Measurements from ENCODE around the gene KCNAB2.

Gene KCNAB2

GRCh38 chr1:6030547-6031261, 15.0 kb upstream of the KCNAB2 start:
- DNase-seq (ENCODE audit: low read depth in 2 of 2): no peak

- DNase-seq (ENCODE audit: low read depth in 2 of 2): no peak
Observed at GRCh38 chr1:6033124-6033523, 12.6 kb upstream of the KCNAB2 start.

- DNase-seq (ENCODE audit: low read depth in 2 of 2): no peak
Observed at GRCh38 chr1:6033986-6034749, 11.5 kb upstream of the KCNAB2 start.

- DNase-seq (ENCODE audit: low read depth in 2 of 2): no peak
Observed at GRCh38 chr1:6034750-6035096, 11.0 kb upstream of the KCNAB2 start.

DNA sequence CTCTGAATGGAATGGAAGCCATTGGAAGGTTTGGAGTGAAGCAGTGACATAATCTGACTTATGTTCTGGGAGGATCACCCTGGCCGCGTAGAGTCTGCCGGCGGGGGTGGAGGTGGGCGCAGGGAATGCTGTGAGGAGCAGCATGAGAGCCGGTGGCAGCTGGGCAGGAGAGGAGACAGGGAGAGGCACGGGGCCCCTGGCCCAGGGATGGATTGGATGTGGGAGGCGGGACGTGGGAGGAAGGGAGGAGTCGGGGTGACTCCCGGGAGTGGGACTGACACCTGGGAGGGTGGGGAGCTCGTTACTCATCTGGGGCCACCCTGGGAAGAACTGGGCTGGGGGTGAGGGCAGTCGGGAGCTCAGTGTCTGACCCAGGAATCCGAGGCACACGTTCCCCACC, 10.4 kb upstream of the KCNAB2 start:
- DNase-seq (ENCODE audit: low read depth in 2 of 2): no peak

DNA sequence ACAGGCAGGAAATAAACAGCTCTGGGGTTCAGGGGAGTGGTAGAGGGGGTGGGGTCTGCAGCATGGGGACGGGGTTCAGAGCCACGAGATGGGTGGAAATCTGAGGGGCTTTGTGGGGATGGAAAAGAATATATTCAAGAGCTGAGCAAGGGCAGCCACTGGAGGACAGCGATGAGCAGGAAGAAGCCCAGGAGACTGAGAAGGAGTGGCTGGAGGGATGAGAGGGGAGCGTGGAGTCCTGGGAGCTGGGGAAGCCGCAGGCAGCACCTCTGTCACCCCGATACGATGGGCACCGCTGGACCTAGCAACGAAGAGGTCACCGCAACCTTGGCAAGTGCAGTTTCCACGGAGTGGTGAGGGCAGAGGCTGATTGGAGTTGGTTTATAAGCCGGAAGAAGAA, 10.0 kb upstream of the KCNAB2 start:
- DNase-seq (ENCODE audit: low read depth in 2 of 2): no peak

- DNase-seq (ENCODE audit: low read depth in 2 of 2): no peak
Observed at GRCh38 chr1:6037338-6037762, 8.3 kb upstream of the KCNAB2 start.

GRCh38 chr1:6038603-6039002, 7.1 kb upstream of the KCNAB2 start:
- no peak for DNase-seq (ENCODE audit: low read depth in 2 of 2)

DNA sequence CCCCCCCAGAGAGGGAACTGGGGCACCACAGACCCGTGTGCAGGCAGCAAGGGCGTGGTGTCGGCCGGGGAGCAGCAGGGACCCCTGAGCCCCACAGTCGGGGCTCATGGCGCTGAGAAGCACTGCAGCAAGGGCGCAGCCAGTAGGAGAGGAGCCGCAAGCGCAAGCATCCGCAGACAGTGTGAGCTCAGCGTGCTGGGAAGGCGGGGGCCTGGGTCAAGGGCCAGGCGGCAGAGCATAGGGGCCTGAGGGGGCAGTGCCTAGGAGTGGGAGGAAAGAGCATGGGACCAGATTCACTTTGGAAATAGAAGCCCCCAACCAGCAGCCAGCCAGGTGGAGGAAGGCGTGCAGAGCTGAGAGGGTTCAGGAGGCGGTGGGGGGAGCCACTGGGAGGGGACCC, 6.7 kb upstream of the KCNAB2 start:
- no peak for DNase-seq (ENCODE audit: low read depth in 2 of 2)

DNA sequence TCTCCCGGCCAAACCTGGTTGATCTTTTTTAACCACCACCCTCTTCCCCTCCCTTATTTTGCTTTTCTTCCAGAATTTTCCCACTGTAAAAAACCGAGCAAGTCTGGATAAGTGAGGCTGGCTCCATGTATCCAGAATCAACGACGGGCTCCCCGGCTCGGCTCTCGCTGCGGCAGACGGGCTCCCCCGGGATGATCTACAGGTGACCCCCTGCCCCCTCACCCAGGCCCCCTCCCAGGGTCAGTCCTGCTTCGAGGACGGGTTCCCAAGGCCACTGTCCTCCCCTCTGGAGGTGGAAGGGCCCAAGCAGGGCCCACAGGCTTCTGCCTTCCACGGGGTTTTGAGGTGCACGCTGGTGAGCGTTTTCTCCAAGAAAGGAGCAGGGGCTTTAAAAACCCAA, 5.2 kb upstream of the KCNAB2 start:
- DNase-seq (ENCODE audit: low read depth in 2 of 2): no peak

GRCh38 chr1:6040861-6041415, 4.8 kb upstream of the KCNAB2 start:
- DNase-seq (ENCODE audit: low read depth in 2 of 2): no peak

- DNase-seq (ENCODE audit: low read depth in 2 of 2): no peak
Observed at GRCh38 chr1:6041432-6042062, 4.1 kb upstream of the KCNAB2 start.

- no peak for DNase-seq (ENCODE audit: low read depth in 2 of 2)
Observed at GRCh38 chr1:6043561-6043960, 2.1 kb upstream of the KCNAB2 start.

DNA sequence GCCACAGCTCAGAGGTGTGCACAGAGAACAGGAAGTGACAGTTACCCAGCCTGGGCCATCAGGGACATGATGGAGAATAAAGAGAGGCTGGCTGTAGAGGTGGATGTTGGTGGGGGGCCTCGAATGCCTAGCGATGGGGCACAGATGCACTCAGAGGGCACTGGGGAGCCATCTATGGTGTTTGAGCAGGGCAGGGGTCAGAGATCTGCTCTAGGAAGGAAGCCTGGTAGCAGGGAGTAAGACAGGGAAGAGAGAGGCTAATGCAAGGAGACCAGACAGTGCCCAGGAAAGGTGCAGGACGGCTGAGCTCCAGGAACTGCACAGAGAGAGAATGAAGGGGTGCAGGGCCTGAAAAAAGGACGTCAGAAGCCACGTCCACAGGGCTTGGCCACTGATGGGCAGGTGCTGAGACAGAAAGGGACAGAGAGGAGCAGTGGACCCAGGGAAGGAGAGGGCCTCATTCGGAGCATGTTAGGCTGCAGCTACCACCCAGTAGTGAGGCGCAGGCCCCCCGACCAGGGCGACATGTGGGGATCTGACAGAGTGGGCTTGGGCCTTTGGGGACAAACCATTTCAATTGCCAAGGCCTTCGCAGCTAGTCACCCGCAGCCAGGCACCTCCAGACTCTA, 1.1 kb upstream of the KCNAB2 start:
- DNase-seq (ENCODE audit: low read depth in 2 of 2): no peak

GRCh38 chr1:6045110-6045502, 582 bp upstream of the KCNAB2 start:
- no peak for DNase-seq (ENCODE audit: low read depth in 2 of 2)

DNA sequence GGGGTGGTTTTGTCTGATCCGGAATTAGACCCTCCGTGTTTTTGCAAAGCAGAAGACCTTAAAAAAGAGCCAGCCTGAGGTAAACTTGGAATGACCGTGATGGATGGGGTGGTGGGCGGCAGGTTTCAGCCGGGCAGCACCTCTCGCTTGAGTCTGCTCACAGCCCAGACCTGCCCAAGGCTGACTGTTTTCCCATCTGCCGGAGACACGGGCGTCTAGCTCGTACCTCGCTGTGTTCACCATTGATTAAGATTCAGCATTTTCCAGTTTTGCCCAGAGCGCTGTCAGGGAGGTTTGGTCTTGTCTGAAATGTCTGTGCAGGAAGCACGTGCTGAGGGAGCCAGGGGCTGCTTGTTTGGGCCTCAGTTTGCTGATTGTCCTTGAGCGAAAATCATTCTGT, 591 bp downstream of the KCNAB2 start:
- DNase-seq (ENCODE audit: low read depth in 2 of 2): no peak

- DNase-seq (ENCODE audit: low read depth in 2 of 2): no peak
Observed at GRCh38 chr1:6048179-6048867, 2.6 kb downstream of the KCNAB2 start.

GRCh38 chr1:6049419-6049818, 3.7 kb downstream of the KCNAB2 start:
- no peak for DNase-seq (ENCODE audit: low read depth in 2 of 2)

DNA sequence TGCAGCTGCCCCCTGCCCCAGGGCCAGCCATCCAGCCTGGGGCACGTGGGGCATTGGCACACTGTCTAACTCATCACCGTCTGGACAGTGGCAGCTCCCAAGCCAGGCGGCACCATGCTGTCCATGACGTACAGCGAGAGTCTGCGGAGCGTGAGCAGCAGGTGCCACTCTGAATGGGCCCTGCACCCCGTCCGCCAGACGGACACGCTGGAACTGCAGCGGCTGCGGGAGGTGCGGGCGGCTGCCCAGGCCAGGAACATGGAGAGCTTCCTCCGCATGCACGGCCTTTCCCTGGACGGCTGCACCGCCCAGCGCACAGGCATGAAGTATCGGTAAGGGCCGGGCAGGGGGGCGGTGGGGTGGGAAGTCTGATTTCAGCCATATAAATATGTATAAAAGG, 5.7 kb downstream of the KCNAB2 start:
- DNase-seq (ENCODE audit: low read depth in 2 of 2): no peak

DNA sequence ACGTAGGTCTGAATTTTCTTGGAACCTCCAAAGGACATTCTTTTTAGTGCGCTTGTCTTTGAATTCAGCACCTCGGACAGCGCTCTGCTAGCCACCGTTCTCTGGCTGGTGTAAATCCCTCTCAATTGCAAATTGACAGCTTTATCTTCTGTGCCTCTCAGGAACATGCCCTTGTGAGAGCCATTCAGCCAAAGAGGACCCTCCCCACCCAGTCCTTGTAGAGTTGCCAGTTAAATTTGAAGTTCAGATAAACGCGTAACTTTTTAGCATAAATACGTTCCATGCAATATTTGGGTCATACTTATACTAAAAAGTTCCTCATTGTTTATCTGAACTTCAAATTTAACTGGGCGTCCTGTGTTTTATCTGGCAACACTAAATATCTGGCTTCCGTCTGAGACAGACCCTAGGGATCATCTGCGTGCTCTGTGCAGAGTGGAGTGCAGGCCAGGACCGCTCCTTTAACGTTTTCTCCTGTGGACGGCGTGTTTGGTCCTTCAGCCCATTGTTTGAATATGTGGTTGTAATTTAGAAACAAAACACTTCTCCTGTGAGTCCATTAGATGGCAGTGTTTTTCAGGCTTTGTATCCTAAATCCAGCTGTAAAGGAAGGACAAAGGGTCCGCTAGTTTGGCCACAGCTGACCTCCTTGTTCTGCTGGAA, 7.0 kb downstream of the KCNAB2 start:
- DNase-seq (ENCODE audit: low read depth in 2 of 2): no peak

DNA sequence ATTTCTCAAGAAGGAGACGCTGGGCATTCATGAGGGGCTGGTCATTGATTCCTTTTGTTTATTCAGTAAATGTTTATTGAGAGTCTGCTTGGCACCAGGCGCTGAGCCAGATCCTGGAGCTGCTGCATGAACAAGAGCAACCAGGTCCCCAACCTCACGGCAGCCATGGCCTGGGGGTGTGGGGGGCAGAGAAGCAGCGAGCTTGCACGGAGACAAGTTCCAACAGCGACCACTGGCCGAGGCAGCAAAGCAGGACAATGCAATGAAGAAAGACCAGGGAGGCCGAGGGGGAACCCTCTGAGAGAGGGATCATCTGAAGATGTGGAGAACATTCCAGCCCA, 7.5 kb downstream of the KCNAB2 start:
- DNase-seq (ENCODE audit: low read depth in 2 of 2): no peak
